ENCODE measurements around the gene NEDD4L.

DNA sequence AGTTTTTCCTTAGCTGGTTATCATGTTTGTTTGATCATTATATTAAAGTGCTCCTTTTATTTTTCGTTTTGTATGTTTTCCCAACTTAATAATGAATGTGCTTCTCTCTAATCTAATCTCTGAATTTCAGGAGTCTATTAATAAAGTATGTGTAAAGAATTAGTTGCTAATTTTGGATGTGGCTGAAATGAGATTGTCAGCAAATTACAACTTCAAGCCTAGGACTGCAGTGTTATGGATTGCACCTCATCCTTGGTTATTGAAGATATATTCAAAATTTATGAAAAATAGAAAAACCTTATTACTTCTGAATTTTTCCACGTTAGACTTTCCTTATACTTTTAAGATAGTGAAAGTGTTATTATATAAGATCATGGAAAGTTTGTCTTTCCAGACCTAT, 227.7 kb downstream of the NEDD4L start:
- TF ChIP-seq, protein P1, sequence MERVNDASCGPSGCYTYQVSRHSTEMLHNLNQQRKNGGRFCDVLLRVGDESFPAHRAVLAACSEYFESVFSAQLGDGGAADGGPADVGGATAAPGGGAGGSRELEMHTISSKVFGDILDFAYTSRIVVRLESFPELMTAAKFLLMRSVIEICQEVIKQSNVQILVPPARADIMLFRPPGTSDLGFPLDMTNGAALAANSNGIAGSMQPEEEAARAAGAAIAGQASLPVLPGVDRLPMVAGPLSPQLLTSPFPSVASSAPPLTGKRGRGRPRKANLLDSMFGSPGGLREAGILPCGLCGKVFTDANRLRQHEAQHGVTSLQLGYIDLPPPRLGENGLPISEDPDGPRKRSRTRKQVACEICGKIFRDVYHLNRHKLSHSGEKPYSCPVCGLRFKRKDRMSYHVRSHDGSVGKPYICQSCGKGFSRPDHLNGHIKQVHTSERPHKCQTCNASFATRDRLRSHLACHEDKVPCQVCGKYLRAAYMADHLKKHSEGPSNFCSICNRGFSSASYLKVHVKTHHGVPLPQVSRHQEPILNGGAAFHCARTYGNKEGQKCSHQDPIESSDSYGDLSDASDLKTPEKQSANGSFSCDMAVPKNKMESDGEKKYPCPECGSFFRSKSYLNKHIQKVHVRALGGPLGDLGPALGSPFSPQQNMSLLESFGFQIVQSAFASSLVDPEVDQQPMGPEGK (CRISPR knock-in tag; IDR thresholded peaks at IDR 0.05; ENCODE audit: borderline replicate concordance) = no peak
- no peak for TF ChIP-seq ESRRG (CRISPR knock-in tag; IDR thresholded peaks at IDR 0.05)
- TF ChIP-seq ZFP3 (CRISPR knock-in tag; IDR thresholded peaks at IDR 0.05) = no peak
- TF ChIP-seq OSR1 (CRISPR knock-in tag; IDR thresholded peaks at IDR 0.05) = no peak
- TF ChIP-seq, protein P2, sequence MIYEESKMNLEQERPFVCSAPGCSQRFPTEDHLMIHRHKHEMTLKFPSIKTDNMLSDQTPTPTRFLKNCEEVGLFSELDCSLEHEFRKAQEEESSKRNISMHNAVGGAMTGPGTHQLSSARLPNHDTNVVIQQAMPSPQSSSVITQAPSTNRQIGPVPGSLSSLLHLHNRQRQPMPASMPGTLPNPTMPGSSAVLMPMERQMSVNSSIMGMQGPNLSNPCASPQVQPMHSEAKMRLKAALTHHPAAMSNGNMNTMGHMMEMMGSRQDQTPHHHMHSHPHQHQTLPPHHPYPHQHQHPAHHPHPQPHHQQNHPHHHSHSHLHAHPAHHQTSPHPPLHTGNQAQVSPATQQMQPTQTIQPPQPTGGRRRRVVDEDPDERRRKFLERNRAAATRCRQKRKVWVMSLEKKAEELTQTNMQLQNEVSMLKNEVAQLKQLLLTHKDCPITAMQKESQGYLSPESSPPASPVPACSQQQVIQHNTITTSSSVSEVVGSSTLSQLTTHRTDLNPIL (CRISPR knock-in tag; IDR thresholded peaks at IDR 0.05; ENCODE audit: low read depth) = no peak
- TF ChIP-seq TOX (CRISPR knock-in tag; IDR thresholded peaks at IDR 0.05; ENCODE audit: borderline replicate concordance) = no peak
- TF ChIP-seq ZC3H10 (CRISPR knock-in tag; IDR thresholded peaks at IDR 0.05) = no peak
- TF ChIP-seq ARNTL (CRISPR knock-in tag; IDR thresholded peaks at IDR 0.05; ENCODE audit: borderline replicate concordance, low read depth) = no peak
